ENCODE measurements around the gene CYFIP1.

- TF ChIP-seq POLR2AphosphoS5 (IDR thresholded peaks at IDR 0.05; ENCODE audit: low read depth, low read length) = no peak
- no peak for TF ChIP-seq ZBTB49 (CRISPR knock-in tag; IDR thresholded peaks at IDR 0.05; ENCODE audit: borderline replicate concordance)
- no peak for TF ChIP-seq NONO (IDR thresholded peaks at IDR 0.05)
- no peak for TF ChIP-seq NONO (CRISPR knock-in tag; conservative IDR thresholded peaks at IDR 0.05)
- no peak for TF ChIP-seq TEAD2 (CRISPR knock-in tag; IDR thresholded peaks at IDR 0.05)
- no peak for TF ChIP-seq NFRKB (IDR thresholded peaks at IDR 0.05)
- no peak for TF ChIP-seq ZMYM4 (CRISPR knock-in tag; IDR thresholded peaks at IDR 0.05)
- TF ChIP-seq ZNF18 (CRISPR knock-in tag; IDR thresholded peaks at IDR 0.05; ENCODE audit: insufficient replicate concordance) = no peak
Measured at GRCh38 chr15:22954798-22955543, 25.2 kb downstream of the CYFIP1 start.
